ENCODE results near the gene FOXO3.
"Not testable (repeated sequence)": the region's sequence is repeated elsewhere in the genome, so short reads cannot be mapped to it uniquely, and the experiment has no call there.

The FOXO3 gene

DNA sequence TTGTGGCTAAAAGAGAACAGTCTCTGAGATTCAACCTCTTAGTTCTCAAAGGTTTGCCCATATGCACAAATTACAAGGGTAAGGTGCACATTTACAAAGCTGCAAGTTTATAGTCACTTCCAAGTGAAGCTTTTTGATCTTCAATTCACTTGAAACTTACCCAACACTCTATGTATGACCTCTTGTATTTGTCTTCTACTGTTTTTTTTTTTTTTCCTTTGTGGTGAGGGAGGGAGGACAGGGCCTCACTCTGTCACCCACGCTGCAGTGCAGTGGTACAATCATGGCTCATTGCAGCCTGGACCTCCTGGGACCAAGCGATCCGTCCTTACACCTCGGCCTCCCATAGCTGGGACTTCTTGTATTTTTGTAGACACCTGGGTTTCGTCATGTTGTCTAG is 4.5 kb upstream of the FOXO3 start:
- no peak for DNase-seq

- DNase-seq: no peak
Measured at GRCh38 chr6:108556866-108557493, 3.7 kb upstream of the FOXO3 start.

GRCh38 chr6:108557494-108558371 is 3.0 kb upstream of the FOXO3 start:
- DNase-seq: peak; percentile 62

- DNase-seq: peak; percentile 94
Measured at GRCh38 chr6:108558372-108559096, 2.2 kb upstream of the FOXO3 start.

DNA sequence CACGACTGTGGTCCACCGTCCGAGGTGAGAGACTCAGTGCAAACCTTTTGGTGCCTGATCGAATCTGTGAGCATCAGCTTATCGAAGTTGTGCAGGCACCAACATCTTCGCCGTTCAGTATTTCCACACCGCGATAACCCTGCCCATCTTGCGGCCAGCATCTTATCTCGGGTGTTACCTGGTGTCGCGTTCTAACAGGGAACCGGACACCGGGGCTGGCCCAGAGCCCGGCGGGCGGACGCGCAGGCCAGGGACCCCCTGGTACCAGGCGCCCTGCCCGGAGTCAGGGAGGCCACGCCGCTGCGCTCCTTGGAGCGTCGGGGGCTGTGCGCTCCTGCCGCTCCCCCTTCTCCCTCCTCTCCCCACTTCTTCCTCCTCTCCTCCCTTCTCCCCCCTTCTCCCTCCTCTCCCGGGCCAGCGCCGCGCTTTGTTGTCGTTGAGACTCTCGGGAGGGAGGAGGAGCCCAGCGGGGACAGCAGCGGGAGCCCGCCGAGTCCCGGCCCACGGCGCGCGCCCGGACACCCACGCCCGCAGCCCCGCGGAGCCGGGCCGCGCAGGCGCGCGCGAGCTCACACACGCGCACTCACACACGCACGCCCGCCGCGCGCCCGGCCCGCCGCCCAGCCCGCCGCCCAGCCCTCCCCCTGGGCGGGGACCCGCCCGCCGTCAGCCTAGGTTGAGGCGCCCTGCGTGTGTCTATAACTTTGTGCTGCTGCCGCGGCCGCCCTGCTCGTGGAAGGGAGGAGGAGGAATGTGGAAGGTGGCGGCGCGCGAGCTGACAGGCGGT is 1.4 kb upstream of the FOXO3 start:
- peak; percentile 66 for DNase-seq

GRCh38 chr6:108559884-108560462 is 744 bp upstream of the FOXO3 start:
- peak; percentile 46 for DNase-seq

- DNase-seq: not testable (repeated sequence)
Measured at GRCh38 chr6:108561309-108561647, 561 bp downstream of the FOXO3 start.

GRCh38 chr6:108561742-108562502 is 1.2 kb downstream of the FOXO3 start:
- DNase-seq: no peak

GRCh38 chr6:108562503-108562993 is 1.8 kb downstream of the FOXO3 start:
- DNase-seq: peak; percentile 51

DNA sequence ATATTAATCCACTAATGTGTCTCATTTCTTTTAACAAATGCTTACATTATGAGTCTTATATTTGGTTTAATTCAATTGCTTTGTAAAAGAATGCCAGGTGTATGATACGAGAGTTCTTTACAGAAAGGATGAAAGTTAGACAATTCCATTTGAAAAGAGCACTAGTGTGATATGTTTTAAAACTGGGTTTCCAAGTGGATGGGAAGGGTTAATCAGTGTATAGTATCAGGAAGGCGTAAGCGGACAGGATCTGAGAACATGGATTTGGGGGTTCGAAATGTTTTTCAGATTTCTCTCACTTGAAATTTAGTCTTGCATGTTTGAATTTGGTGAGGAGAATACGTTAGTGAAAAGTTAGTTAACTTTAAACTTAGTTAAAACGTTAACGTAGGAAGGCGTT is 2.6 kb downstream of the FOXO3 start:
- DNase-seq: no peak

GRCh38 chr6:108564178-108564577 is 3.5 kb downstream of the FOXO3 start:
- DNase-seq: peak; percentile 35

DNA sequence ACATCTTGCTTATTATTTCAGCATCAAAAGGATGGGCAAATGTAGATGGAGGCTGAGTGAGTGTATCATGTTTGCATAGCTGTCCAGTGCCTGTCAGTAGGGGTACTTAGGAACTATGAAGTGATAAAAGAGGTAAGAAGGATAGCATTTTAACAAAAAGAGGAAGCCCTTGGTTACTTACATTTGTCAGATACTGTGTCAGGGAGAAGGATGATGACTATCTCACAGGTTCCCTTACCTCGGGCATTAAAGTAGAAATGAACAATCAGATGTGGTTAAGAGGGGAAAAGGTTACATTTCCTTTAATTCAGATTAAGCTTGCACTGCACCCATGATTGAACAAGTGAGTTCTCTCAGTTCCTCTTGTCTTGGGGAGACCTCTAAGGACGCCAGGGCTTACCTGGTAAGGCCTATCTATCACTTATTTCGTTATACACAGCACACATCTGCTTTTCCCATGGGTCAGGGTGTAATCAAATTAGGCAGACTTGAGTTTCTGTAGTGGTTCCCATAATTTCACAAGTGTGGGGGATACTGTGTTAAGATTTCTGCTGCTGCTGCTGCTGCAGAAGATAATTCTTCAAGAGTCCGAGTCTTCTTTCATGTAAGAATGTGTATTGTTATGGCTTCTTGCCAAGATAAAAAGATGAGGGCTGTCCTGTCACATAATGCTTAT is 4.5 kb downstream of the FOXO3 start:
- no peak for DNase-seq

DNA sequence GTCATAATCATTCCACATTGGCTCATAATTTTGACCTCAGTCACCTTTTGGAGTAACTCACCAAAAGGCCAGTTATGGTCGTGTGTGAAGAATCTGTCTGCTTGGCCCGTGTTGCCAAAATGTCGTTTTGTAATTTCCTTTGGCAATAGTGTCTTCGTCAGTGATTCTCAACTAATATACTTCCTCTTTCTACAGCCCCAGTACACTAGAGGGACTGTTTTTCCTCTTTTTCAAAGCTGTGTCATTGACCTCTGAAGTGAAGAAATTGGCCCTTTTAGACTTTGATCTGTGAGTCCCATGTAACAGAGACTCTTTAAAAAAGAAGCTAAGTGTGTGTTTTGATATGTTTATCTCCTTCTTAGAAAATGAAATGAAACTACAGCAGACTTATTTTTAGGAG is 5.2 kb downstream of the FOXO3 start:
- DNase-seq: no peak

DNA sequence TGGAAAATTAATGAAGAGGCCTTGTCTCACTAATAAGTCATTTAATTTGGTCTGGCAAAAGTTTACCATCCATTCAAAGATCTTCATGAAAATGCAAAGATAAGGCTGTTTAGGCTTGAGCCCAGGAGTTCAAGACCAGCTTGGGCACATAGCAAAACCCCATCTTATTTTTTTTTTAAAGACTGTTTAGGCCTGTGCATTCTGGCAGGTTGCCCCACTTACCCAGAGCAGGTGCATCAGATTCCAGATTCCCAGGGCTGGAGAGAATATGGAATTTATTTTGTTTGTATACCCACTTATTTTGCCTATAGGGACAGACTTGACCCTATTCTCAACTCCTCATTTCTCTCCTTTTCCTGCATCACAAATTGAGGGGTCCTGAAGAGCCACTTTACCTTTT is 5.7 kb downstream of the FOXO3 start:
- DNase-seq: no peak

DNA sequence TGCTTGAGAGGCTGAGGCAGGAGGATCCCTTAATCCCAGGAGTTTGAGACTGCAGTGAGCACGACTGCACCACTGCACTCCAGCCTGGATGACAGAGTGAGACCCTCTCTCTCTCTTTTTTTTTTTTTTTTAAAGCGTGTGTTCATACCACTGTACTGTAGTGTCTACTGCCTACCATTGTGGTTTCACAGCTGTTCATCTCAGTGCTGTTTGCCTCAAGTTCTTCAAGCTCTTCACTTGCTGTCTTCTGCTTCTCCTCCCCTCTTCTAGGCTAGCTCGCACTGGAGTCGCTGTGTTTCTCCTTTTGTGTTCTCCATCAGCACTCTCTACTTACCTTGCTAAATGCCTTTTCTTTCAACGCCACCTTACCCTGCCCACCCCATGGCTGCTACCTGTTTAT is 7.4 kb downstream of the FOXO3 start:
- no peak for DNase-seq

DNA sequence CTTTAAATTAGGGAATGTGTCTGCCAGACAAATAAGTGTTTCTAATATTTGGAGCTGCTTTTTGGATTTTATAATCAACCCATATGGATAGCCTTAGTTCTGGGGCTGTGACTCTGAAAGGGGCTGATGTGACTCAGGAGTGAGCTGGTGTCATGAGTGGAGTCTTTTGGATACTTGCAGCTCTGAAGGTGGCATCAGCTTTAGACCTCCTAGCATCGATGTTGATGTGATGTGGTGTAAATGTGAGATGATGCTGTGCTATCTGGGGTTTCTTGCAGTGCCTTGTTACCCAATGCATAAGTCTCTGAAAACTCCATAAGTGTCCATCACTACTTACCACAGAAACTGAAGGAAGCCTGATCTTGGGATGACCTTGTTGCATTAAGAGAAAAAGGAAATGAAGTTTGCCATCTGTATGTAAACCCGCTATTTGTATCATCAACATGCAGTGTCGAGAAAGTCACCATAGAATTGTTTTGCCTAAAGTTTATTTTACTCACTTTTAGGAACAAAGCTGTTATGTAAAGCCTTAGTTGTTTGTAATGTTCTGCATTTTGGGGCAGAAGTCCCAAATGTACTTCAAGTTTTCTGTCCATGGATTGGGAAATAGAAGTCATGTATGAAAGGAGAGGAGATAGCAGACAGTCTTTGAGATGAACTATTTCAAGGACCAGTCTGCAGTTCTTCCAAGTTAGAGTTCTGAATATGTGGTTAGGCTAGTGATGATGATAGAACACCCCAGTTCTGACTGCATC is 8.0 kb downstream of the FOXO3 start:
- DNase-seq: no peak

GRCh38 chr6:108570517-108570916 is 9.8 kb downstream of the FOXO3 start:
- DNase-seq: no peak

GRCh38 chr6:108574457-108575141 is 13.9 kb downstream of the FOXO3 start:
- DNase-seq: no peak

- no peak for DNase-seq
Measured at GRCh38 chr6:108575905-108576494, 15.3 kb downstream of the FOXO3 start.

All from T1000 (cell line).